ENCODE measurements around the gene SHKBP1. TPM values are rescaled to one million over a fixed set of nuclear protein-coding genes. Genes with fewer than 3 reads are reported as not detected.

The SHKBP1 gene
- total RNA-seq, 2 donors from 2014 or later, result 15.8 to 35.6 TPM

DNA sequence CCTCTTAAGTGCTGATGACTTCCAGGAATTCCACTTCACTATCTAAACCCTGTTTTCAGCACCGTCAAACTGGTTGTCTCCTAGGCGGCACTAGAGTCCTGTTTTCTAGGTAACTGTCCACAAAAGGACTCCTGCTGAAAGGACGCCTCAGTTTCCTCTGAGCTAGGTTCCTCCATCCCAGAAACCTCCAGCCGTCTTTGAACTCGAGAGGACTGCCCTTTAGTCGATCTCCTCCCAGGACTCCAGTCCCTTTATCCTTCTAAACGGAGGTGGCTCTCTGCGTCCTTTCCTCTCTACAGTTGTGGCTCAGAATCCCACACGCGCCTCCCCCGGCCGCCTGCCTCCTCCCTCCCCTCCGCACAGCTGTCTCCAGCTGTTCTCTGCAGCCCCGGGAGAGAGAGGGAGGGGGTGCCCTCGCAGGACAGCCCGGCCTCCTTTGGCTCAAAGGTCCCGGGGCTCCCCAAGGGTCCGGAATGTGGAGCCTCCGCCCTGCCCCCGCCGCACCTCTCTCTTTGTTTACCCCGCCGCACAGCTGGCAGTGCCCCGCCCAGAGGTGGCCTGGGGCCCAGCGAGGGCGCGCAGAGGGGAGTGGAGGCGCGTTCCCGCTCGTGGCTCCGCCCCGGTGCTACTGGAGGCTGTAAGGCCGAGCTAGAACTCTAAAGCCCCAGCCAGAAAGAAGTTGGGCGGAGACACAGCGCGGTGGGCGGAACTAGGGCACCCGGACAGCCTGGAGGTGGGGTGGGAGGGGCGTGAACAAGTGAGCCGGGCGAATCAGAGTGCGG lies 26.9 kb downstream of the SHKBP1 start:
- TF ChIP-seq, protein P1, sequence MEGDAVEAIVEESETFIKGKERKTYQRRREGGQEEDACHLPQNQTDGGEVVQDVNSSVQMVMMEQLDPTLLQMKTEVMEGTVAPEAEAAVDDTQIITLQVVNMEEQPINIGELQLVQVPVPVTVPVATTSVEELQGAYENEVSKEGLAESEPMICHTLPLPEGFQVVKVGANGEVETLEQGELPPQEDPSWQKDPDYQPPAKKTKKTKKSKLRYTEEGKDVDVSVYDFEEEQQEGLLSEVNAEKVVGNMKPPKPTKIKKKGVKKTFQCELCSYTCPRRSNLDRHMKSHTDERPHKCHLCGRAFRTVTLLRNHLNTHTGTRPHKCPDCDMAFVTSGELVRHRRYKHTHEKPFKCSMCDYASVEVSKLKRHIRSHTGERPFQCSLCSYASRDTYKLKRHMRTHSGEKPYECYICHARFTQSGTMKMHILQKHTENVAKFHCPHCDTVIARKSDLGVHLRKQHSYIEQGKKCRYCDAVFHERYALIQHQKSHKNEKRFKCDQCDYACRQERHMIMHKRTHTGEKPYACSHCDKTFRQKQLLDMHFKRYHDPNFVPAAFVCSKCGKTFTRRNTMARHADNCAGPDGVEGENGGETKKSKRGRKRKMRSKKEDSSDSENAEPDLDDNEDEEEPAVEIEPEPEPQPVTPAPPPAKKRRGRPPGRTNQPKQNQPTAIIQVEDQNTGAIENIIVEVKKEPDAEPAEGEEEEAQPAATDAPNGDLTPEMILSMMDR (IDR thresholded peaks at IDR 0.05), result no peak
- Histone ChIP-seq H3K4me1 (peaks cover 0 to 81% of the 10 kb centered on the region in 2 donors), H3K27me3 (peaks cover 0 to 5% of the 10 kb centered on the region in 2 donors), H3K4me3 (peak overlapping the region; percentile 38 to 64), H3K9me3 (no peaks in the 10 kb centered on the region), H3K36me3 (no peaks in the 10 kb centered on the region), H3K27ac (peak overlapping the region; percentile 83 to 86)
- DNase-seq (ENCODE audit: low spot score), result peak; percentile 98

DNA sequence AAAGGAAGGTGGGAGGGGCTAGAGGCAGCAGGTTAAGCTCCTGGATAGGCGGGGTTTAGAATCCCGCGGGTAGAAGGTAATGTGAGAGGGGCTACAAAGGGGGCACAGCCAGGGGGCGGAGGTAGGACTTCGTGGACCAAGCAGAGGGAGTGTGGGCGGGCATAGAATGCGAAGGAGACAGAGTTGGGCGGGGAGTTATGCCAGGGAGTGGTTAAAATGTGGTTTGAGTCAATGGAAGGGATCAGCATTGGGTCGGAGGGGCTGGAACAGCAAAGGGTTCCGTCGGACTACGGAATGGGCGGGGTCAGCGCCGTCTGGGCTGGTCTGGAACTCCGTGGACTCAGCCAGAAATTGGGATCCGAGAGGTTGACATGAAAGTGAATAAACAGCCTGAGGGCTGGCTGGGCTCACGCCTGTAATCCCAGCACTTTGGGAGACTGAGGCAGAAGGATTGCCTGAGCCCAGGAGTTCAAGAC lies 27.5 kb downstream of the SHKBP1 start:
- Histone ChIP-seq H3K27ac (peak overlapping the region; percentile 83 to 86), H3K4me3 (peak overlapping the region; percentile 38 to 64), H3K9me3 (no peaks in the 10 kb centered on the region), H3K36me3 (no peaks in the 10 kb centered on the region), H3K27me3 (peaks cover 0 to 5% of the 10 kb centered on the region in 2 donors), H3K4me1 (peaks cover 0 to 77% of the 10 kb centered on the region in 2 donors)
- DNase-seq (ENCODE audit: low spot score), result no peak
- TF ChIP-seq, protein P1 (IDR thresholded peaks at IDR 0.05), result no peak

DNA sequence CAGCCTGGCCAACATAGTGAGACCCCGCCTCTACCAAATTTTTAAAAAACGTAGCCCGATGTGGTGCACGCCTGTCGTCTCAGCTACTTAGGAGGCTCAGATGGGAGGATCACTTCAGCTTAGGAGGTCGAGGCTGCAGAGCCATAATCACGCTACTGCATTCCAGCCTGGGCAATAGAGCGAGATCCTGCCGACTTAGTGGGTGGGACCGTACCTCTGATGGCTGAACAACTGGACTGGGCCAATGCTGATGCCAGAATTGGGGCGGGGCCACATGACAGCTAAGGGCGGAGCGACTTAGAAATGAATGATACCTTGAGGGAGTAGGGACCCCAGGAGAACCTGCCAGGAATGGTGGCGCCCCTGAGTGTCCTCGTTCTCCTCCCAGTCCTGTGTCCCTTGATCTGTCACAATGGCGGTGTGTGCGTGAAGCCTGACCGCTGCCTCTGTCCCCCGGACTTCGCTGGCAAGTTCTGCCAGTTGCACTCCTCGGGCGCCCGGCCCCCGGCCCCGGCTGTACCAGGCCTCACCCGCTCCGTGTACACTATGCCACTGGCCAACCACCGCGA lies 28.1 kb downstream of the SHKBP1 start:
- H3K27me3 ChIP-seq, result peaks cover 0 to 4% of the 10 kb centered on the region in 2 donors
- peak overlapping the region; percentile 14 to 50 for H3K4me3 ChIP-seq
- peaks cover 0 to 77% of the 10 kb centered on the region in 2 donors for H3K4me1 ChIP-seq
- H3K9me3 ChIP-seq, result no peaks in the 10 kb centered on the region
- no peaks in the 10 kb centered on the region for H3K36me3 ChIP-seq
- H3K27ac ChIP-seq, result peak overlapping the region; percentile 66 to 86
- no peak for DNase-seq (ENCODE audit: low spot score)
- TF ChIP-seq, protein P1 (IDR thresholded peaks at IDR 0.05), result no peak

DNA sequence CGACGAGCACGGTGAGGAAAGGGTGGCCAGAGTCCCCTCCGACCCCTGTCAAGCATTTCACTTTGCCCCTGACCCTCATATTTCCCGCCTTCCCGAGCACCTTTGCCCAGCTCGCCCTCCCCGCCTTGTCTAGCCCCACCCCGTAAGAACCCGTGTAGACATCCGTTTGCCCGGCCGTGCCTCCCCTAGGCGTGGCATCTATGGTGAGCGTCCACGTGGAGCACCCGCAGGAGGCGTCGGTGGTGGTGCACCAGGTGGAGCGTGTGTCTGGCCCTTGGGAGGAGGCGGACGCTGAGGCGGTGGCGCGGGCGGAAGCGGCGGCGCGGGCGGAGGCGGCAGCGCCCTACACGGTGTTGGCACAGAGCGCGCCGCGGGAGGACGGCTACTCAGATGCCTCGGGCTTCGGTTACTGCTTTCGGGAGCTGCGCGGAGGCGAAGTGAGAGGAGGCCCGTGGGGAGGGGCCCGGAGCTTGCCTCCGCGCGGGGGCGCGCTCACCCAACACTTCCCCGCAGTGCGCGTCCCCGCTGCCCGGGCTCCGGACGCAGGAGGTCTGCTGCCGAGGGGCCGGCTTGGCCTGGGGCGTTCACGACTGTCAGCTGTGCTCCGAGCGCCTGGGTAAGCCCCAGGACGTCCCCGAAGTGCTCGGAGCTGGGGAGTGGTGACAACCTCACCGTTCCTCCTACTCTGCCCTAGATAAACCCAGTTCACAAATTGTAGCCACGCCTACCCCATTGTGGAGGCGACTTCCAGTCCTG lies 28.7 kb downstream of the SHKBP1 start:
- H3K9me3 ChIP-seq, result no peaks in the 10 kb centered on the region
- H3K4me3 ChIP-seq, result peak overlapping the region; percentile 14 to 50
- peaks cover 0 to 77% of the 10 kb centered on the region in 2 donors for H3K4me1 ChIP-seq
- DNase-seq (ENCODE audit: low spot score), result no peak
- H3K27me3 ChIP-seq, result no peaks in the 10 kb centered on the region
- H3K27ac ChIP-seq, result peak overlapping the region; percentile 66 to 86
- H3K36me3 ChIP-seq, result no peaks in the 10 kb centered on the region
- TF ChIP-seq, protein P1 (IDR thresholded peaks at IDR 0.05), result peak in 1 of 2 donors; percentile 57

DNA sequence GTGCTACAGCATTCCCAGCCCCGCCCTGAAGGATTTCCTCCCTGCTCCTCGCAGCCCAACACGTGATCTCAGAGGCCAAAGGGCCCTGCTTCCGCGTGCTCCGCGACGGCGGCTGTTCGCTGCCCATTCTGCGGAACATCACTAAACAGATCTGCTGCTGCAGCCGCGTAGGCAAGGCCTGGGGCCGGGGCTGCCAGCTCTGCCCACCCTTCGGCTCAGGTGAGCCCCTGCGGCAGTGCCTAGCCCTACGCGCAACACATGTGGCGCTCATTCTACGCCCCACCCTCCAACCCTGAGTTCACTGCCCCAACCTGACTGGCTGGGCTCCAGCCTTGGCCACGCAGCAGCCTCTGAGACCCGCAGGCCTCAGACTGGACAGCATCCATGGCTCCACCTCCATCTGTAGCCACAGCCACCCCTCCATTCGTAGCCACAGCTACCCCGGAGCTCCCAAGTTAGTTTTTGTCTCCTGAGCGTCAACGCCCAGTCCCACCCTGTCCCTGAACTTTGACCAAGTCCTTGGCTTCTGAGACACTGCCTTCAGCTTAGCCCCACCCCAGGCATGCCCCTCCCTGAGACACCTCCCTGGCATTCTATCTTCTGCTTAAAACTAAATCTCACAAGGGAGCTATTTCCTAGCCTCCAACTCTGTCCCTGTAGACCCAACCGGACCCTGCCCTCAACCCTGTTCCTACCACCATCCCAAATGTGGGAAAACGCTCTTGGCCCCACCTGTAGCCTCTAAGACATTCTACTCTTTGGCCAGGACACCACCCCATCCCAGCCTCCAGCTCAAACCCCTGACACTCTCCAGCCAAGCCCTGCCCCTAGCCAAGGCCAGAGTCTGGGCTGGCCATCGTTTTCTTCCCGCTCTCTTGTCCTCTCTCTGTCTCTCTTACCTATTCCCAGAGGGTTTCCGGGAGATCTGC lies 30.9 kb downstream of the SHKBP1 start:
- TF ChIP-seq, protein P1 (IDR thresholded peaks at IDR 0.05), result no peak
- Histone ChIP-seq H3K4me1 (peaks cover 0 to 62% of the 10 kb centered on the region in 2 donors), H3K36me3 (no peaks in the 10 kb centered on the region), H3K4me3 (no peak overlapping the region), H3K27me3 (no peaks in the 10 kb centered on the region), H3K27ac (peak overlapping the region in 1 of 2 donors; percentile 49), H3K9me3 (no peaks in the 10 kb centered on the region)
- no peak for DNase-seq (ENCODE audit: low spot score)
